GM19240 (cell line): ENCODE results near the gene MZB1.
"Not testable (repeated sequence)": the region's sequence is repeated elsewhere in the genome, so short reads cannot be mapped to it uniquely, and the experiment has no call there.

Experiments used
- DNase-seq: peaks from one replicate; pipeline ENCODE4 v3.0.0; 2011; ENCODE audit warnings: low spot score; ENCODE audit not compliant: insufficient read length

The MZB1 gene

DNA sequence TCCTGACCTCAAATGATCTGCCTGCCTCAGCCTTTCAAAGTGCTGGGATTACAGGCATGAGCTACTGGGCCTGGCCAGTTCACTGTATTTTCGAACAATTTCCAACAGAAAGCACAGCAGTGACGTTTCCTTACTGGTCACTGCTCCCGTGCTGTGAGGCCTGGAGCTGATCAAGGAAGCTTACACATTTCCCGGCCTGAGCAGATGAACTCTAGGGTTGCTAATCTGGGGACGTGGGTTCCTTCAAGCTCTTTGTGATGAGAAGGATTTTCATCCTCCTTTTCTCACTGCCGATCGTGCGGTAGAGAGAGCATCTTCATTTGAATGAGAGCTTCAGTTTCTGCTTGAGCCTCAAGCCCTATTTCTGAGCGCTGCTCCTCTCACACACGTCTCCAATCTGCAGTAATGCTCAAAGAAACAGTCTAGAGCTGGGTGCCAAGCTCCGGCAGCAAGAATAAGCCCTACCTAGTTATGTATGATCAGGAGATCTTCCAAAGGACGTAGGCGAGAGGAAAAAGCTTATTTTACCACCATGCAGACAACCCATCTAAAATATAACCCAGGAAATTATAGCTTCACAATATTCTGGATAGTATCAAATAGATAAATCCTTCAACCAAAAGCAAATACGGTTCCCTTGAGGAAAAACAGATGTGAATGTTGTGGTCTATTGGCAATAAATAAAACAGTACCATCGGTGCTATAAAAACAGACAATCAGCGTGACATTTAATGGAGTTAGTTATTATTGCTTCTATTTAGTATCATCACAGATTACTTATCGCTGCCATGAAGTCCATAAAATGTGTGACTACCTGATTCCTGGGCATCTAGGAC, 21.5 kb upstream of the MZB1 start:
- no peak for DNase-seq

DNA sequence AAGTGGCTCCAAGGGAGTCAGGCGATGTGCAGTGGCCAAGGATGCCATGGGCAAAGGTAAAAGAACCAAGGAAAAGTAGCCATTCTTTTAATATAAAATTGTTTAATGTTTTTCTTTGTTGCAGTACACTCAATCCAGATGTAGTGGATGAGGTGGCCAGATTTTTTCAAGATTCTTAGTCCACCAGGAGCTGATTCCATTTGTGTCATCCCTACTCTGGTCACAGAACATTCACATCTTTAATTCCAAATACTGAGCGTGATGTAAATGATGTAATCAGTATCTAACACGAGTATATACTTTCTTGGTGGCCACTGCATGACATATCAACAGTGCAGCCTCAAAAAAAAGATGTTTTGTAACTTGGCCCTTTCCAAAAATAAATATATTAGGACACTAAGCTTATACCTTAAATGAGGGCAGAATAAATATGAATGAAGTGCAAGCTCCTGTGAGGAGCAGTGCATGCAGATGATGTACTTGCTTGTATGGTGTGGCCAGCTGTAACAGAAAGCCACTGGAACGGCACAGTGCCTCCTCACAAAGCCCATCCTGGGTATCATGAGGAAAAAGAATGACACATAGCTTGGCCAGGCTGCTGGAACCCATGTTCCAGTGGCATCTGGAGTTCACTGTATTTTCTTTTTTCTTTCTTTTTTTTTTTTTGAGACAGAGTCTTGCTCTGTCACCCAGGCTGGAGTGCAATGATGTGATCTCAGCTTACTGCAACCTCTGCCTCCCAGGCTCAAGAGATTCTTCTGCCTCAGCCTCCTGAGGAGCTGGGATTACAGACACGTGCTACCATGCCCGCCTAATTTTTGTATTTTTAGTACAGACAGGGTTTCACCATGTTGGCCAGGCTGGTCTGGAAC, 20.6 kb upstream of the MZB1 start:
- DNase-seq = no peak

DNA sequence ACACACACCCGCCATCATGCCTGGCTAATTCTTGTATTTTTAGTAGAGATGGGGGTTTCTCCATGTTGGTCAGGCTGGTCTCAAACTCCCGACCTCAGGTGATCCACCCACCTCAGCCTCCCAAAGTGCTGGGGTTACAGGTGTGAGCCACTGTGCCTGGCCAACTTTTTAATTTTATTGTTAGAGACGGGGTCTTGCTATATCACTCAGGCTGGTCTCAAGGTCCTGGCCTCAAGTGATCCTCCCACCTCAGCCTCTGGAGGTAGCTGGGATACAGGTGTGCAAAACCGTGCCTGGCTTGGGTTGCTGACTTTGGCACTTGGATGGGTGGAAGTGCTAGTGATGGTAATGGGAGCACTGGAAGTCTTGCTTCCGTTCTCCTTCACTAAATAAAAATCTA, 19.4 kb upstream of the MZB1 start:
- not testable (repeated sequence) for DNase-seq

DNA sequence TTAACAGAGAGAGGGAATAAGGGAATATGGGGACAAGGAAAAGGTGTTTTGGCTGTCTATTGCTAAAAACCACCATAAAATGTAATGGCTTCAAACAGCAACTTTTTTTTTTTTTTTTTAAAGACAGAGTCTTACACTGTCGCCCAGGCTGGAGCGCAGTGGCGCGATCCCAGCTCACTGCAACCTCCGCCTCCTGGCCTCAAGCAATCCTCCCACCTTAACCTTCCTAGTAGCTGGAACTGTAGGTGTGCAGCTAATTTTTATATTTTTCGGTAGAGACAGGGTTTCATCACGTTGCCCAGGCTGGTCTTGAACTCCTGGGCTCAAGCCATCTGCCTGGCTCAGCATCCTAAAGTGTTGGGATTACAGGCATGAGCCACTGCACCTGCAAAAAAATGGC, 18.5 kb upstream of the MZB1 start:
- no peak for DNase-seq

DNA sequence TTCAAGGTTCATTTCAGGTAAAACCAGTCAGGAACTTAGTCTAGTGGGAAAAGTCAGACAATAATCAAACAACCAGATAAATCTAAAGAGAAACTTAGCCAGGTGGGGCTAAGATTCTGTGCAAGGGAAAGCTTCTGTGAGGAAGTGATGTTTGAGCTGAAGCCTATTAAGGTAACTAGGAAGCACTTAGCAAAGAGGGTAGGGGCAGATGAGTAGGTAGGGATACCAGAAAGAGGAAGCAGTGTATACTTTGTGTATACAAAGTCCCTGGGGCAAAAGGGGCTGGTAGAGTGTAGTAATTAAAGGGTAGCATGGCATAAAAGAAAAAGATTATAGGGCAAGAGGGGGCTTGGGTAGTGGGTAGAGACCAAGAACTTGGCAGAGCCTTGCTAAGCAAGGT, 17.8 kb upstream of the MZB1 start:
- no peak for DNase-seq

DNA sequence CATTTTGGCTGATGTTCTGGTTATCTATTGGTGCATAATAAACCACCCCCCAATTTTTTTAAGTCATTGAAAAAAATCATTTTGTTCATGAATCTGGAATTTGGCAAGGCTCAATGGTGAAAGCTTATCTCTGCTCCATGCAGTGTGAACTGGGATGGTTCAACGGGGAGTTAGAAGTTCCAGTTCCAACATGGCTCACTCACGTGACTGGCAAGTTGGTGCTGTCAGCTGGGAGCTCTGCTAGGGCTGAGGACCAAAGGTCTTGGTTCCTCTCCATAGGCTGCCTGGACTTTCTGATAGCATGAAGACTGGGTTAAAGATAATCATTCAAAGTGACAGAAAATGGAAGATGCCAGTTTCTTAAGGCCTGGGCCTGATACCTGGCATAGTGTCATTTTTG, 17.2 kb upstream of the MZB1 start:
- DNase-seq = no peak

DNA sequence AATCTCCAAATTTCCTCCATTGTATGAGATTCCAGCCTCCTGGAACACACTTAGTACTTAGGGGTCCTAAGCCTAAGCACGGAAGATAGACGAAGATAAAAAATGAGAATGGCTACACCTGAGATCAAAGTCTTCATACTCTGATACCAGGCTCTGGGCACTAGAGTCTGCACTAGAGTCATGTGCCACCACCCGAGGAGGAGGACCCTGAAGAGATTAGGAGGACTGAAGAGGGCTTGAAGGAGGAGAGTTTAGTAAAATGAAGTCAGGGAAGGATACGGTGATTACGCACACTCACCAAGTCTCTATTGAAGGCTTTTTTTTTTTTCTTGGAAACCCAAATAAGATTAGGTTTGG, 14.7 kb upstream of the MZB1 start:
- DNase-seq = no peak

DNA sequence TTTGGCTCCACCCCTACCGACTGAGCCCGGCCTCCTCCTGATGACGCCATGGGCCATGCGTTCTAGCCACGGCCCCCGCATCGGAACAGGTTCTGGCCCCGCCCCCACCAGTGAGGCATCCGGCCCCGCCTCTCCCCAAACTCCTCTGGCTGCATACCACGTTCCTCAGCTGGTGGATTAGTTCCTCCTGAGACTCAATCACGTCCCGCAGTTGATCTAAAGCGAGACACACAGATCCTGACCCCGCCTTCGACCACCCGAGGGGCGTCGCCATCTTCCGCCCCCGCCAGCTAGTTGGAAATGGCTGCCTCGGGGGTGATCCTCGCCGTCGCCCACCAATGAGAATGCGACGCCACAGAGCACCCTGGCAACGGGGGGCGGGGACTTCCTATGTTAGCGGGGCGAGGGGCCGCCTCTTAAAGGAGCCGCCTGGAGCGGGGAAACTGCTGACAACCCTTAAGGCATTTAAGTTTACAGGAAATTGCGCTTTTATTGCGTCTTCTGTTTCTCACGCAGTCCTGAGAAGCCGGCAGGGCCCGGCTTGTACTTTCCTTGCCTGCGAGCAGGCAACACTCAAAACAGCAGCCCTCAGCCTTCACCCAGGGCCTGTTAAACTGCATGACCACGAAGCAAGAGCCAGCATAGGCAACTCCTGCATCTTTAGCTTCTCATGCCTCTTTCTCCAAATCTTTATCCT, 14.2 kb upstream of the MZB1 start, which contains the start of gene SPATA24:
Gene SPATA24 (minus strand): TSS at position 303 of the 697 bp plus-strand sequence. CDS start 29 bp downstream, at position 274.
- peak; percentile 94 for DNase-seq

DNA sequence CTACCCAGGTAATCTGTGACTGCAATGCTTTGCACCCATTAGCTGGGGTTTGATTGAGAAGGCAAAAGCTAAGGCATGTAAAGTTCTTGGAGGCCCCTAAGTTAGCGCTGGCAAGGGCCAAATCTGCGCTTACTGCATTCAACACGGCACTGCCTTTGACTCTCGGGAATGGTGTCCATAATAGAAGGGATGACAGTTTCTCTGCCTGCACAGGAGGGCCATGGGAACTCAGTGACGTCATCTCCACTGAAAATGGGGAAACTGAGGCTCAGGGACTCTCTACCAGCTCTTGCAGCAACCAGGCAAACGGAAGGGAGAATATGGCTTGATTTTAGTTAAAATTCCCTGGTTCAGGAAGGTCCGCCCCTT, 13.7 kb upstream of the MZB1 start:
- DNase-seq = no peak

DNA sequence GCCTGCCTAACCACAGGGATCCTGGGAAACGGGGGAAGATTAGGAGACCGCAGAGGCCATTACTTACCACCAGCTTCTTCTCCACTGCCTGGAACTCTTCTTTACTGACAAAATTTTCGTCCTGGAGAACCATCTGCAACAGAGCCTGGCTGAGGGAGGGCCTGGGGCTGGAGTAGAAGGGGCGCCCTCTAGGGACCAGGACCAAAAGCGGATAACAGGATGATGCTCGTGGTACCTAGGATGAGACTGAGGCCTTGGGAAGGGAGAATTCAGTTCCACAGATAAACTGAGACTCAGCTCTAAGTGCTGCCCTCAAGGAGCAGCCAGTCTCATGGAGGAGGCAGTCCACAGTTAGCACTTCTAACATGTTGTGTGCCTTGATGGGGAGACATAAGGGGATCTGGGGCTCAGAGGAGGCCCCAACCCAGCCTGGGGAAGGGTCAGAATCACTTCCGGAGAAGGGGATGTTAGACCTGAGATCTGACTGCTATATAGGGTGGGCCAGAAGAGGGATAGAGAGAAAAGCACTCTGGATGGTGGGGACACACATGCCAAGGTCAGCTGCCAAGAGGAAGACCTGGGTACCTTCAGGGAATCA, 12.9 kb upstream of the MZB1 start:
- no peak for DNase-seq

DNA sequence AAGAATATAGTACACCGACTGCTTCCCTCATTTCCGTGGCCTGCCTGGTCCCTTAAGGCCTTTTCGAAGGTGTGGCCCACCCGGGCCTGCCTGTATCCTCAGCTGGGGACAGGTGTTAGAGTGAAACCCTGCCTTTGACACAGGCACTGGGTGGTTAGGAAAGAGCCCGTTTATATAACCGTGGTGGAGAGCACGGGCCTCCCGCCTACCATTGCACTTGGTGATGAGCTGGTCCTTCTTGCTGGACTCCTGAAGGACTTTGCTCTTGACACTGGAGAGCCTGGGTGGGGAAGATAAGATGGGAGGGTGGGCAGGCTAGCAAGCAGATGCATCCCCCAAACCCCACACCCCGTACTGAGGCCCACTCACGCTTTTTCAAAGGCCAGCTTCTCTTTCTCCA, 11.8 kb upstream of the MZB1 start:
- no peak for DNase-seq

DNA sequence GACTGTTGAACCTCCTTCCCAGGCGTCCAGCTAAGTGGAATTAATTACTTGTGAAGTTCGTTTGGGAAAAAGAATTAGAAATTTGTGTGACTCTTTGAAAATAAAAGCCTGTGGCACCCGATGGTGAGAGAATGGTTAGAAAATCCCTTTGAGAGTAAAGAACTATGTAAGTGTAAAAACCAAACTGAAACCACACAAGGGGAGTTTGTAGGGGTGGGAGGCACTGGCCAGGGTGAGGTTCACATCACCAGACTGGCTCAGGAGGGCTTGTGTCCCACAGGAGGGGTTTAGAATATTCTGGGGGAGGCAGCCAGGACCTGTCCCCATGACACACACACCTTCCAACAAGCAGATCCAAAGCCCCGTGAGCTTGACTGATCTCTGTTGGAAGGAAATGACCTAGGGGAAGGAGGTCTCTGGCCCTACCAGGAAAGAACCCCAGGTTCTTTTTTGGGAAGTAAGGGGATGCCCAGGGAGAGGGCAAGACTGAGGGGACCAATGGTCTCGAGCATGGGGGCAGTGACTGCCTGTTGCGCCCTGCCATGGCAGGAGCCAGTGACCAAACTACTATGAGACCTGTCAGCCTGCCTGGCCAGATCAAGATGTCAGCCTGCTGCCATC, 9.9 kb upstream of the MZB1 start:
- peak; percentile 64 for DNase-seq

DNA sequence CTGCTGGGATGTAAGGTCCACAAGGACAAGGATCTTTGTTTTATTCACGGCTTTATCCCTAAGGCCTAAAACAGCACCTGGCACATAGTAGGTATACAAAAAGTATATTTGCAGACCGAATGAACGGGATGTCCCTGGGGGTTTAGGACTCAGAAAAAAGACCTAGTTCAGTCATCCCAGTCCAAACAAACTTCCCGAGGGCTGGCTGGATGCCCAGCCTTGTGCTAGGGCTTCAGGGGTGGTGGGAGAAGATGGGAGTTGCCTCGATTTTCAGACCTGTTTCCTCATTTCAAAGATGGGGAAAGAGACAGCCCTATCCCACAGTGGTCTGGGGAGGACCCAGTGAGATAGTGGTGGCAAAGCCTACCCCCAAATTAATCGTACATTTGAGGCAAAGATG, 8.2 kb upstream of the MZB1 start:
- no peak for DNase-seq

DNA sequence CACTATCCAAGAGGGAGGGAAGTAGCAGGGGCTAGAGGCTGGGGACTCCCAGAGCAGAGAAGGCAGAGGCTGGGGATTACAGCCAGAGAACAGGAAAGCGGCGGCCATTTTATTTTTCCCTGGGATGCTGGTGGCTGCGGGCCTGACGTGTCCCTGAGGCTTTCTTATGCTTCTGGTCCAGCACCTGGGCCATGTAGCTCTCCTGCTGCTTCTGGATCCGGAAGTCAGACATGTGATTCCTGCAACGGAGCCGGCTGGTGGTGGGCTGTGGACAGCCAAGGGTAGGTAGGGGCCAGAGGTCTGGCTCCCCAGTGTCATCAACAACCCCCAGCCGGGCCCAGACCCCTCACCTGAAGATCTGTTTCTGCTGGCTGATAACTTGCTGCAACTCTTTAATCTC, 7.0 kb upstream of the MZB1 start:
- no peak for DNase-seq

DNA sequence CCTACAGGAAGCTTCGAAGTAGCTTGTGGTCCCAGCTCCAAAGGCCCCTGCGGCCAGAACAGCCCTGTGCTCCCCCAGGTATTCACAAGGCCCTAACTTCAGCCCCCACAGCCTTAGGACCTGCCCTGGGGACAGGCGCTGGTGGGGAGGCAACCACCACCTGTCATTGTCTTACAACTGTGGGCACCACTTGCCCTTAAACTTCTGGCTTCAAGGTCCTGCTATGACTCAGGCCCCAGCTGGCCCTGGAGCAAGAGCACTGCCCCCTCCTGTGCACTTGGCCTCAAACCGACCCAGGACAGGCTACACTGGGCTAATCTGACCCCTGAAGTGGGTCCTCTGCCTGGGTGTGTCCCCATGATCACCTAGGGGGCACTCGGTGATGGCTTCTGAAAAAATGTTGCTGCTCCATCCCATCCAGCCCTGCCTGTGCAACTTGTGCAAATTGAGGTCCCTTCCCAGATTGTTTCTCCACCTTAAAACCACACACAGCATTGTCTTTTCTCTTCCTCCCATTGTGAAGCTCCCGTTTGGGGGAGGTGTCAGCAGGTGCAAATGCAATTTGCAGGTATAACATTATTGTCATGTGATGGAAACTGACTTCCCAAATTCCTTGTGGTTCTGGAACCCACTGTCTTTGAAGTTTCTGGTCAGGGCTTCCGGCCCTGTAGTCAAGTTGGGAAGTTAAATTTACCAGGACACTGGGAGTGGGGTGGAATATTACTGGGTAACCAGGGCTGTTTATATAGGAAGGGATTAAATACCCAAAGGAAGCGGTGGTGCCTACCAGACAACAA, 6.3 kb upstream of the MZB1 start:
- no peak for DNase-seq

DNA sequence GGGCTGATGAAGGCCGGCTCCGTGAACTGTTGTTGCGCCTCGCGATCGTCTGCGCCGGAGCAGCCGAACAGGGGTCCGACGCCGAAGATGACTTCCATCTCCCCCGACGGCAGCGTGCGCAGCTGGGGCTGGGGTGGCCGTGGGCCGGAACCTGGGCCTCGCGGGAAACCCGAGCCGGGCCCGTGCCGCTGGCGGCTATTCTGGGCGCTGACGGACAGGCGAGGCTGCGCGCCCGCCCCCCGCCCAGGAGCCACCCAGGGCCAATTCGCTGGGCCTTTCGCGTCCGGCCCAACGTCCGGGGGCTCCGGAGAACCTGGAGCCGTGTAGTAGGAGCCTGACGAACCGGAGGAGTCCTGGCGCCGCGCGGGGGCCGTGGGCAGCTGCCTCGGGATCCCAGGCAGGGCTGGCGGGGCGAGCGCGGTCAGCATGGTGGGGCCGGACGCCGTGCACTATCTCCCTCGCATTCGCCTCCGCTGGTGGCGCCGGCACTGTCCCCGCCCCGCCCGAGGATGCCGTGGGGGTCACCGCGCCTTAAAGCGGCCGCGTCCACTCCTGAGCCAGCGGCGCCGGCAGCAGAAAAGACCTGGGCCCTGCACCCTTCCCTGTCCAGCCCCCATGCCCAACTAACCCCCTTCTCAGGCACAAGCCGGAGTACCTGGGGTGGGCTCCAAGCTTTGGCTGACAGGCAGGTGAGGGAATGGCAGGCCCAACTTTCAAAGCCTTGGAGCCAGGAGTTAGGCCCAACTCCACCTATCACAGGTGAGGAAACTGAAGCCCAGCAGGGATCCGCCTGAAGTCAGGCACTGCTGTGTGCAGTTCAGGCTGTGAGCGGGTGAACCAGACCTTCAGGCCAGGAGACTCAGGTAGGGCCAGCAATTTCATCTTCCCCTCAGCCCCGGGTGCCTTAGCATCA, 5.2 kb upstream of the MZB1 start, which contains the start of gene PROB1:
Gene PROB1 (minus strand): TSS at position 451 of the 913 bp plus-strand sequence. CDS start 23 bp downstream, at position 428.
- DNase-seq = no peak

DNA sequence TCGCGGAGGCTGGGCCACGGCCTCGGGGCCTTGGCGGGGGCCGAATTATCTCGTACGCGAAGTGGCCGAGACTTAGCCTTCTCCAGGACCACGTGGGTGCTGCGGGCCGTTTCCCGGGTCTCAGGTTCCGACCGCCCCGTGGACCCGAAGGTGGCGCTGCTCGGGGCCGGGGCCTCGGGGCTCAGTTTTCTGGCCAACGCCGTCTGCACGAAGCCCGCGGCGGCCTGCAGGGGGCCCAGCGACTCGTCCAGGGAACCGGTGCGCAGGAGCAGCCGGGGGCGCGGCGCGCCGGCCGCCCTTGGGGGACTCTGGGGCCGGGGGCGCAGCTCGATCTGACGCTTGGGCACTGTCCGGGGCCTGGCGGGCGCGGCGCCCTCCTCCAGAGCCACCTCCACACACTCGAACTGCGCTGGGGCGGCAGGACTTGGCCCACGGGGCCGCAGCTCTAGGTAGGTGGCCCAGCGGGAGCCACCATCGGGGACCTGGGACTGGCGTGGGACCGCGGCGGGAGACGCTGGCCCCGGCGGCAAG, 4.5 kb upstream of the MZB1 start:
- DNase-seq = no peak

DNA sequence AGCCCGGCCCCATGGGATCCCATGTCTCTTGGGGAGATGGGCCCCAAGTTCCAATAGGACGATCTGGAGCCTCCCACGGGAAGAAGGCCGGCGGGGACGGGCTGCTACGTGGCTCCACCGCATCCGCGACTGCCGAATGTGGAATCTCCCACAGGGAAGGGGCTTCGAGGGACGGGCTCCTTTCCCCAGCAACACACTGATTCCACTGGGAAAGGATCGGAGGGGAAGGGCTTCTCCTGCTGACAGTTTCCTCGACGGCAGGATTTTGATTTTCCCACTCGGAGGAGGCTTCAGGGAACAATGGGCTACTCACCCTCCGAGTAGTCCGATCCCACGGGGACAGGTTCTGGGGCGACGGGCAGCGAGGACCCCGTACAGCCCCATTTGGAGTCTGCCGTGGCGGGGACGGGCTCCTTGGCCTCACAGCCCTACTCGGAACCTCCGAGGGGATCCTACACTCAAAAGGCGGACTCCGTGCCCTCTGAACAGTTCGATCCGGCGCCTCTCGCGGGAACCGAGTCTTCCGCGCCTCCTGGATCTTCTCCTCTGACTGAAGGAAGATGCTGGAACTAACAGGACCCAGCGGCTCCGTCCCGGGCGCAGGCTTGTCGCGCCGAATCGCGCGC, 3.9 kb upstream of the MZB1 start:
- DNase-seq = no peak
